GM19099 (cell line): ENCODE data around the gene BACH2.

Experiments
- POLR2A ChIP-seq: IDR thresholded peaks from 3 replicates; pipeline ENCODE4 v1.6.1; 2011; ENCODE audit warnings: low read depth; ENCODE audit not compliant: insufficient read length; ENCODE audit errors: extremely low read depth

BACH2 gene

GRCh38 chr6:90107771-90108282, 188.8 kb downstream of the BACH2 start:
- TF ChIP-seq POLR2A, result no peak

GRCh38 chr6:90107371-90107770, 189.3 kb downstream of the BACH2 start:
- no peak for TF ChIP-seq POLR2A

- TF ChIP-seq POLR2A, result no peak
Measured at GRCh38 chr6:90106449-90106848, 190.2 kb downstream of the BACH2 start.

- TF ChIP-seq POLR2A, result no peak
Measured at GRCh38 chr6:90105506-90106170, 191.0 kb downstream of the BACH2 start.

- no peak for TF ChIP-seq POLR2A
Measured at GRCh38 chr6:90103056-90103800, 193.4 kb downstream of the BACH2 start.

GRCh38 chr6:90101403-90101802, 195.2 kb downstream of the BACH2 start:
- no peak for TF ChIP-seq POLR2A

DNA sequence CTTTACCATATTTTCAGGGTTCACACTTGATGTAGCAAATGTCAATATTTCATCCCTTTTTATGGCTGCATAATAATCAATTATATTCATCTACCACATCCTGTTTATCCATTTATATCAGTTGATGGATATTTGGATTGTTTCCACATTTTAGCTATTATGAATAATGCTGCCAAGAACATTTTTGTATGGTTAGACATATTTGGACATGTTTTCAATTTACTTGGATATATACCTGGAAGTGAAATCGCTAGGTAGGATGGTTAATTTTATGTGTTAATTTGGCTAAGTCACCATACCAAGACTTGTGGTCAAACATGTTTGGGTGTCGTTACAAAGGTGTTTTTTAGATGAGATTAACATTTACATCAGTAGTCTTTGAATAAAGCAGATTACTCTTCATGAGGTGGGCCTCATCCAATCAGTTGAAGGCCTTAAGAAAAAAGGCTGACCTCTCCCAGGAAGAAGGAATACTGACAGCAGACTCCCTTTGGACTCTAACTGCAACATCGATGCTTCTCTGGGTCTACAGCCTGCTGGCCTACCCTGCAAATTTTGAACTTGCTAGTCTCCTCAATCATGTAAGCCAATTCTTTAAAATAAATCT, 196.5 kb downstream of the BACH2 start:
- TF ChIP-seq POLR2A, result no peak

- no peak for TF ChIP-seq POLR2A
Measured at GRCh38 chr6:90098627-90099026, 198.0 kb downstream of the BACH2 start.

GRCh38 chr6:90098001-90098531, 198.6 kb downstream of the BACH2 start:
- TF ChIP-seq POLR2A, result no peak

GRCh38 chr6:90097356-90097755, 199.3 kb downstream of the BACH2 start:
- TF ChIP-seq POLR2A, result no peak

- TF ChIP-seq POLR2A, result no peak
Measured at GRCh38 chr6:90096818-90097217, 199.8 kb downstream of the BACH2 start.

GRCh38 chr6:90095788-90096187, 200.9 kb downstream of the BACH2 start:
- TF ChIP-seq POLR2A, result no peak

DNA sequence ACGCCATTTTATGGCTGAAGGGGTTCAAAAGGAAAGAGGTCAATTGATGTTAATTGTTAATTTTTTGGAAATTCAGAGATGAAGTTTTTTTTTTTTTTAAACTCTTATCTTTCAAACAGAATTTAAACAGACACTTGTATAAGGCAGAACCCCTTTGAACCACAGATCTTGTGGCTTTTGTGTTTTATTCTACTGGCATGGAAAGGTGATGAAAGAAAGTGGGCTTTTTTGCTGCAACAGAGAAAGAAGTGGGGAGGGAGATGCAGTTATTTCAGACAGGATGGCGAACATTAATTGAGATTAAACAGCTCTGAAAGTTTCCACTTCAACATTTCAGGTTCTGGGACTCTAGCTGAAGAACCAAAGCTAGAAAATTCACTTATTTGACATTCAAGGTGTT, 201.5 kb downstream of the BACH2 start:
- no peak for TF ChIP-seq POLR2A

DNA sequence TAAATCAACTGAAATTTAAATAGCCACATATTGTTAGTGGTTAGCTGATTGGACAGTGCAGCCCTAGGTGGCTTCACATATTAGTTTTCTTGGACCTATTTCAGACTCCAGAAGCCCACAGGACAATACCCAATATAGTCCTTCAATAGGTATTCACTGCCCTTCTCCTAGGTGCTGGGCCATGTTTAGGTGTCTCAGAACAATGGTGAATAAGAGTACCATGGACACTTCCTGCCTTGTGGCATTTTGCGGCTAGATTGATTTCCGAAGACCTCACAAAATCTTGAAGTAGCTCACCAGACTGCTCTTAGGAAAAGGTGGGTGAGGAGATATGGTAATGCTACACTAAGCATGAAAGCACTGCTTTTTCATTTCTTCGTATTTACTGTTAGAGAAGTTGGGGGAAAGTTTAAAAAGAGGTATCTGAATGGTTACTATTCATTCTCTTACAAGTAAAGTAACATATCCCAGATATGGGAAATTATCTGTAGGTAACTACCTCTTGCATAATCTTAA, 203.0 kb downstream of the BACH2 start:
- TF ChIP-seq POLR2A, result no peak

- TF ChIP-seq POLR2A, result no peak
Measured at GRCh38 chr6:90090866-90091265, 205.8 kb downstream of the BACH2 start.

DNA sequence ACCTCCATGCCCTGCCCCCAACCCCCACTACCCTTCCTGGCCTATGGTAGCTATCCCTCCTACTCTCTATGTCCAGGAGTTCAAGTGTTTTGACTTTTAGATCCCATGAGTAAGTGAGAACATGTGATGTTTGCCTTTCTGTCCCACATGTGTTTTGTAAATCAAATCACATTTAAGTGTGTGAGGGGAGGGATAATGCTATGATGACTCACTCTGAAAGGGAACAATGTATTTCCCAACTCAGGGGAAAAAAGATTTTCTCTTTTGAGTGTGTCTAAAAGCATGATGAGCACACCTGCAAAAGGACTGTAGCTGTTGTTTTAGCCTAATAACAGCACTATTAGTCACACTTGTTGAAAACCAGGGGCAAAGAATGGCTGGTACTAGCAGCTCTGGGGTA, 208.6 kb downstream of the BACH2 start:
- no peak for TF ChIP-seq POLR2A

DNA sequence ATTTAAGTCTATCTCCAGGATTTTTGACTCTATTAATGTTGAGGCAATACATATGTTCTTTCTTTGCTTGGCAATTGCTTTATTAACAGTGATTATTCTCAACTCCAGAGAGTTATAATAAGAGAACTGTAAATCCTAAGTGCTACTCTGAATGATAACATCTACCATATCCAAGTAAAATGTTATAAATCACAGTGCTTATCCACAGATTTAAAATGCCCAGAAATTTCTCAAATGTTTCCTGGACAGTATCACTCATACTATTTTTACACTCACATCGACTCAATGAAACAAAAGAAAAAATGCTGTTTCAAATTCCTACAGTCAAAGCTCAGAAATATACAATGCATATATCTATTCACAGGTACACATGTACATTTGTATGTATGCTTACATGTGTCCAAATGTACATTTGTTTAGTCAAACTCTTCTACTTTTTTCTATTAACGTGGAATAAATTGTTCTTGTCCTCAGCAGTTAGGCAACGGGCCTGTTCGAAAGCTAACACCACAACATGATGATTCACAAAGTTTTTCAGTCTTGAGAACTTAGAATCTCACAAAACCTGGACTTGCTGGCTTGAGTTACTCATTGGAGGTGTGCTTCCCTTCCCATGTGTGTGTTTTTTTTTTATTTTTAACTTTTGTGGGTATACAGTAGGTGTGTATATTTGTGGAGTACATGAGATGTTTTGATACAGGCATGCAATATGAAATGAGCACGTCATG, 209.4 kb downstream of the BACH2 start:
- TF ChIP-seq POLR2A, result no peak
